K562 (cell line): ENCODE measurements around the gene HLA-F. TPM values are rescaled to one million over a fixed set of nuclear protein-coding genes. Genes with fewer than 3 reads are reported as not detected.

Experiments used
- ATAC-seq: fragments of 200-7000 bp; cut with Tn5 transposase; 3 replicates; pipeline ENCODE4 v1.9.1; 2020; ENCODE audit warnings: moderate library complexity
- BruUV-seq: library from RNA; stranded (reverse); fragments of 400-500 nt; replicated peaks from 2 replicates; lab custom pipeline; 2021; lab: Mats Ljungman, UMichigan
- CTCF ChIA-PET: fragments of 300-600 bp; formaldehyde crosslinking; extraction: SDS; loops from one replicate; lab custom pipeline; 2021; ENCODE audit warnings: low intra/inter-chr PET ratio; lab: Yijun Ruan, JAX
- POLR2A ChIA-PET: fragments of 300-600, 350-650 bp; sonication (Branson Sonifier 250); formaldehyde crosslinking; extraction: SDS; loops from one replicate; lab custom pipeline; 2021; ENCODE audit warnings: antibody characterized with exemption, inconsistent platforms; lab: Yijun Ruan, JAX
- DNase-seq, 4 experiments: peaks; one replicate each; pipeline versions ENCODE4 v3.0.0 to v3.0.0-alpha.2; 2011 to 2018; ENCODE audit warnings: low spot score in 3 of 4, mixed read lengths in 3 of 4; ENCODE audit errors: extremely low read depth in 1 of 4
- FAIRE-seq: peaks from 2 replicates; lab custom pipeline; 2011; peaks lifted over from hg19 to GRCh38; lab: Jason Lieb, UNC
- H2AFZ ChIP-seq: 2 replicates; pipeline ENCODE4 v1.6.0; 2011; ENCODE audit warnings: low read depth, low read length, control low read depth, inconsistent platforms
- H3K27ac ChIP-seq: fragments of 200-600 bp; 3 replicates; pipeline ENCODE4 v1.8.0; 2011; ENCODE audit warnings: low read depth, mild to moderate bottlenecking, control low read depth, inconsistent platforms, low read length, moderate library complexity, mixed read lengths; ENCODE audit errors: extremely low read depth
- H3K27me3 ChIP-seq, 2 experiments: fragments of 300-600 bp in 1 of 2; 2 replicates in 1 of 2; 3 replicates in 1 of 2; pipeline versions ENCODE4 v1.6.0 to v1.8.0; 2011; ENCODE audit warnings: inconsistent platforms in 2 of 2, low read length in 2 of 2, mild to moderate bottlenecking in 1 of 2, mixed read lengths in 1 of 2, moderate library complexity in 1 of 2; ENCODE audit not compliant: control insufficient read depth in 2 of 2, insufficient read depth in 2 of 2
- H3K36me3 ChIP-seq: fragments of 300-600 bp; 3 replicates; pipeline ENCODE4 v1.8.0; 2011; ENCODE audit warnings: mild to moderate bottlenecking, low read length, inconsistent platforms; ENCODE audit not compliant: control insufficient read depth, insufficient read depth
- H3K4me1 ChIP-seq, 2 experiments: fragments of 200-600 bp in 1 of 2; replicated peaks in 1 of 2; 2 replicates in 1 of 2; 3 replicates in 1 of 2; pipeline versions ENCODE4 v1.5.1 to v1.8.0; 2011; ENCODE audit warnings: inconsistent platforms in 2 of 2, low read length in 2 of 2, mild to moderate bottlenecking in 1 of 2, mixed read lengths in 1 of 2, moderate library complexity in 1 of 2; ENCODE audit not compliant: control insufficient read depth in 2 of 2, insufficient read depth in 2 of 2
- H3K4me2 ChIP-seq: 2 replicates; pipeline ENCODE4 v1.6.1; 2011; ENCODE audit warnings: low read length, control low read depth, inconsistent platforms, mixed read lengths; ENCODE audit not compliant: insufficient read depth
- H3K4me3 ChIP-seq: fragments of 200-600 bp; sonication (generic), shearing (Covaris generic); 2 replicates; pipeline ENCODE4 v1.5.1; 2016; ENCODE audit warnings: control low read depth, inconsistent platforms
- H3K79me2 ChIP-seq: fragments of 200-600 bp; 3 replicates; pipeline ENCODE4 v1.8.0; 2011; ENCODE audit warnings: low read length, inconsistent platforms; ENCODE audit not compliant: control insufficient read depth, insufficient read depth
- H3K9ac ChIP-seq, 2 experiments: 2 replicates each; pipeline versions ENCODE4 v1.6.0 to v1.6.1; 2011; ENCODE audit warnings: low read depth in 2 of 2, low read length in 2 of 2, control low read depth in 1 of 2, inconsistent platforms in 1 of 2, mild to moderate bottlenecking in 1 of 2, mixed read lengths in 1 of 2; ENCODE audit not compliant: insufficient read depth in 1 of 2
- H3K9me1 ChIP-seq: one replicate; pipeline ENCODE4 v1.6.0; 2011; ENCODE audit warnings: inconsistent platforms, mild to moderate bottlenecking, low read length, moderate library complexity; ENCODE audit not compliant: control insufficient read depth, insufficient read depth
- H3K9me3 ChIP-seq: replicated peaks from 2 replicates; pipeline ENCODE4 v1.5.1; 2011; ENCODE audit warnings: low read depth, low read length, inconsistent platforms; ENCODE audit not compliant: control insufficient read depth, insufficient read depth
- H4K20me1 ChIP-seq: replicated peaks from 2 replicates; pipeline ENCODE4 v1.6.1; 2011; ENCODE audit warnings: low read length, inconsistent platforms, mixed read lengths; ENCODE audit not compliant: control insufficient read depth, insufficient read depth
- ATF7 ChIP-seq: fragments of 450-650 bp; IDR thresholded peaks from 2 replicates; pipeline ENCODE4 v1.7.1; 2014; ENCODE audit warnings: mild to moderate bottlenecking, moderate library complexity
- ESRRB ChIP-seq: fragments of 250-450 bp; sonication (Bioruptor Pico); IDR thresholded peaks from 2 replicates; pipeline ENCODE4 v1.5.0; 2020; ENCODE audit warnings: mild to moderate bottlenecking, moderate library complexity, borderline replicate concordance
- FOXJ3 ChIP-seq: sonication (generic); formaldehyde crosslinking; IDR thresholded peaks from 2 replicates; pipeline ENCODE4 v1.4.0; 2020; ENCODE audit warnings: mild to moderate bottlenecking, missing genetic modification reagents
- NEUROD1 ChIP-seq: fragments of 150-350 bp; IDR thresholded peaks from 2 replicates; pipeline ENCODE4 v1.6.1; 2014; ENCODE audit warnings: borderline replicate concordance, low read length, low read depth; ENCODE audit not compliant: partially characterized antibody
- TFE3 ChIP-seq: fragments of 450-650 bp; formaldehyde crosslinking; IDR thresholded peaks from 2 replicates; pipeline ENCODE4 v1.4.0; 2020; ENCODE audit warnings: mild to moderate bottlenecking, mixed read lengths
- WGBS: fragments of 100-300 bp; shearing (Covaris generic); methylation state at CpG from one replicate; pipeline ENCODE4 v1.1.6; 2016; ENCODE audit warnings: low coverage, mixed read lengths; ENCODE audit not compliant: insufficient coverage; ENCODE audit errors: missing lambda C conversion rate; 5-methylcytosine and 5-hydroxymethylcytosine counted together
- in situ Hi-C: fragments of 300-500 bp; cut with MboI; formaldehyde crosslinking; loops from 4 replicates; pipeline ENCODE4 v1.15.0; 2018; ENCODE audit warnings: inconsistent platforms, mixed read lengths
- intact Hi-C: fragments of 100-400 bp; cut with micrococcal nuclease; formaldehyde crosslinking; loops from 2 replicates; pipeline ENCODE4 v1.14.2; 2022
- polyA plus RNA-seq, 8 experiments: library from polyadenylated mRNA; depleted of rRNA in 4 of 8; stranded (reverse) in 5 of 8; unstranded in 3 of 8; fragments of >200 nt; fragmentation: Nextera tagmentation in 2 of 8; fragmentation: Illumina TruSeq in 1 of 8; extraction: Ambion mirVana in 2 of 8; extraction: Trizol in 1 of 8; gene quantifications; 2 replicates each; pipeline versions ENCODE4 v1.2.1 to v1.2.3, GENCODE V29; 2011 to 2014; ENCODE audit warnings: inconsistent platforms in 1 of 8, missing spikeins in 1 of 8
- total RNA-seq, 7 experiments: library from RNA; depleted of rRNA in 6 of 7; stranded (reverse); fragments of >200 nt in 6 of 7; fragmentation: Illumina TruSeq in 2 of 7; extraction: Trizol in 2 of 7; gene quantifications; 2 replicates each; pipeline versions ENCODE4 v1.2.1 to v1.2.3, GENCODE V29; 2011 to 2021; ENCODE audit warnings: low replicate concordance in 1 of 7
- TF ChIP-seq, protein P1 (sequence below), 3 experiments: IDR thresholded peaks in 2 of 3; conservative IDR thresholded peaks in 1 of 3; 2 replicates each; pipeline ENCODE4 v1.5.1; 2011 to 2012; ENCODE audit warnings: low read length in 3 of 3, mild to moderate bottlenecking in 3 of 3, control low read depth in 2 of 3, improper control_type of control experiment in 1 of 3, inconsistent platforms in 1 of 3, low read depth in 1 of 3, mixed read lengths in 1 of 3, moderate library complexity in 1 of 3; ENCODE audit not compliant: insufficient read depth in 2 of 3
- TF ChIP-seq, protein P2 (sequence below): IDR thresholded peaks from 2 replicates; pipeline ENCODE4 v1.6.1; 2011; ENCODE audit warnings: borderline replicate concordance, low read depth, mild to moderate bottlenecking, moderate library complexity, low read length; ENCODE audit not compliant: insufficient read depth, poor library complexity, severe bottlenecking

HLA-F gene
- total and polyA plus RNA-seq, 9 of the 15 experiments (the other 6 are each of a cell fraction or from before 2014, with no cell fraction given), result 0.40 to 0.76 (median 0.46) TPM; not detected in 6

DNA sequence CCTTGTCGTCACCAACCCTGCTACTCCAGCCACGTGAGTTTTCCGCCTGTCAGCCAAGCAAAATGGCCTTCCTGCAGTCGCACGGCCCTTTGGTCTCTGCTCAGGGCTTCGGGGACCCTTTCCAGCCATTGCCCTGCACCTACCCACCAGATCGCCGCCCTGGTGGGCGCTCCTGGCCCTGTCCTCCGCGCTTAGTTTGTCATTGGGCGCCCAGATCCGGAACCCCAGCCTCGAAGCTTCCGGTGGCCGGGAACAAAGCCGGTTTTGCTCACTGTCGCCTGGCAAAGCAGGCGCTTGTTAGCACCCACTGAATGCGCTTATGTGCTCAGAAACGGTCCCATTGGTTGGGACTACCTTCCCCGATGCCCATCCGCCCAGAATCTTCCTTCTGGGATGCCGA lies 42.8 kb upstream of the HLA-F start:
- BruUV-seq, result no TSS peak
- no peaks in the 10 kb centered on the region for H3K9me3 ChIP-seq
- in situ Hi-C loops, result no loop called here
- 25% methylated on average over 23 of the region's 24 CpGs for WGBS
- H3K9ac ChIP-seq, result 0 out of 4 replicates have a peak overlapping the region, but pooled peaks of 1 of the 2 experiments have one; percentile 66
- H3K27me3 ChIP-seq, result peaks cover 20 to 33% of the 10 kb centered on the region in 2 experiments; a peak in 3 of 5 replicates
- FAIRE-seq (no peak), ATAC-seq (peak; percentile 47), DNase-seq (no peak)
- H4K20me1 ChIP-seq, result no peaks in the 10 kb centered on the region
- no peak for TF ChIP-seq TFE3 (CRISPR knock-in tag)
- TF ChIP-seq, protein P1, sequence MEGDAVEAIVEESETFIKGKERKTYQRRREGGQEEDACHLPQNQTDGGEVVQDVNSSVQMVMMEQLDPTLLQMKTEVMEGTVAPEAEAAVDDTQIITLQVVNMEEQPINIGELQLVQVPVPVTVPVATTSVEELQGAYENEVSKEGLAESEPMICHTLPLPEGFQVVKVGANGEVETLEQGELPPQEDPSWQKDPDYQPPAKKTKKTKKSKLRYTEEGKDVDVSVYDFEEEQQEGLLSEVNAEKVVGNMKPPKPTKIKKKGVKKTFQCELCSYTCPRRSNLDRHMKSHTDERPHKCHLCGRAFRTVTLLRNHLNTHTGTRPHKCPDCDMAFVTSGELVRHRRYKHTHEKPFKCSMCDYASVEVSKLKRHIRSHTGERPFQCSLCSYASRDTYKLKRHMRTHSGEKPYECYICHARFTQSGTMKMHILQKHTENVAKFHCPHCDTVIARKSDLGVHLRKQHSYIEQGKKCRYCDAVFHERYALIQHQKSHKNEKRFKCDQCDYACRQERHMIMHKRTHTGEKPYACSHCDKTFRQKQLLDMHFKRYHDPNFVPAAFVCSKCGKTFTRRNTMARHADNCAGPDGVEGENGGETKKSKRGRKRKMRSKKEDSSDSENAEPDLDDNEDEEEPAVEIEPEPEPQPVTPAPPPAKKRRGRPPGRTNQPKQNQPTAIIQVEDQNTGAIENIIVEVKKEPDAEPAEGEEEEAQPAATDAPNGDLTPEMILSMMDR (IDR thresholded peaks at IDR 0.05 in 2 of 3, conservative IDR thresholded peaks at IDR 0.05 in 1 of 3; ENCODE audit: insufficient read depth in 2 of 3, low read depth in 1 of 3, low read length in 3 of 3), result 0 out of 6 replicates have a peak, but pooled peaks of 1 of the 3 experiments have one; percentile 11
- no peak for TF ChIP-seq NEUROD1
- TF ChIP-seq, protein P2, sequence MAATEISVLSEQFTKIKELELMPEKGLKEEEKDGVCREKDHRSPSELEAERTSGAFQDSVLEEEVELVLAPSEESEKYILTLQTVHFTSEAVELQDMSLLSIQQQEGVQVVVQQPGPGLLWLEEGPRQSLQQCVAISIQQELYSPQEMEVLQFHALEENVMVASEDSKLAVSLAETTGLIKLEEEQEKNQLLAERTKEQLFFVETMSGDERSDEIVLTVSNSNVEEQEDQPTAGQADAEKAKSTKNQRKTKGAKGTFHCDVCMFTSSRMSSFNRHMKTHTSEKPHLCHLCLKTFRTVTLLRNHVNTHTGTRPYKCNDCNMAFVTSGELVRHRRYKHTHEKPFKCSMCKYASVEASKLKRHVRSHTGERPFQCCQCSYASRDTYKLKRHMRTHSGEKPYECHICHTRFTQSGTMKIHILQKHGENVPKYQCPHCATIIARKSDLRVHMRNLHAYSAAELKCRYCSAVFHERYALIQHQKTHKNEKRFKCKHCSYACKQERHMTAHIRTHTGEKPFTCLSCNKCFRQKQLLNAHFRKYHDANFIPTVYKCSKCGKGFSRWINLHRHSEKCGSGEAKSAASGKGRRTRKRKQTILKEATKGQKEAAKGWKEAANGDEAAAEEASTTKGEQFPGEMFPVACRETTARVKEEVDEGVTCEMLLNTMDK, result peak; percentile 3
- no peak for TF ChIP-seq FOXJ3 (CRISPR knock-in tag)
- TF ChIP-seq ATF7, result no peak
- TF ChIP-seq ESRRB (CRISPR knock-in tag), result no peak
- H3K4me2 ChIP-seq, result peak overlapping the region; percentile 35
- H3K79me2 ChIP-seq, result no peaks in the 10 kb centered on the region
- no peaks in the 10 kb centered on the region for H3K36me3 ChIP-seq
- POLR2A ChIA-PET, result interaction anchor here (0.7 kb wide), 1 partner anchor 1539 kb away, joined by 3 read pairs; no protein-coding TSS in a partner anchor
- no peak overlapping the region for H3K27ac ChIP-seq
- peak overlapping the region; percentile 75 for H2AFZ ChIP-seq
- peaks cover 0 to 9% of the 10 kb centered on the region in 2 experiments; a peak in 2 of 5 replicates for H3K4me1 ChIP-seq
- H3K4me3 ChIP-seq, result no peak overlapping the region
- no peaks in the 10 kb centered on the region for H3K9me1 ChIP-seq
- intact Hi-C loops, result no loop called here
- CTCF ChIA-PET, result no interaction called here
